ENCODE results near the gene TMEM116. TPM values are rescaled to one million over a fixed set of nuclear protein-coding genes. Genes with fewer than 3 reads are reported as not detected.
"Not testable (repeated sequence)": the region's sequence is repeated elsewhere in the genome, so short reads cannot be mapped to it uniquely, and the experiment has no call there.

TMEM116 gene
- total RNA-seq, 1 donor from 2014 or later, result 17.7 TPM

DNA sequence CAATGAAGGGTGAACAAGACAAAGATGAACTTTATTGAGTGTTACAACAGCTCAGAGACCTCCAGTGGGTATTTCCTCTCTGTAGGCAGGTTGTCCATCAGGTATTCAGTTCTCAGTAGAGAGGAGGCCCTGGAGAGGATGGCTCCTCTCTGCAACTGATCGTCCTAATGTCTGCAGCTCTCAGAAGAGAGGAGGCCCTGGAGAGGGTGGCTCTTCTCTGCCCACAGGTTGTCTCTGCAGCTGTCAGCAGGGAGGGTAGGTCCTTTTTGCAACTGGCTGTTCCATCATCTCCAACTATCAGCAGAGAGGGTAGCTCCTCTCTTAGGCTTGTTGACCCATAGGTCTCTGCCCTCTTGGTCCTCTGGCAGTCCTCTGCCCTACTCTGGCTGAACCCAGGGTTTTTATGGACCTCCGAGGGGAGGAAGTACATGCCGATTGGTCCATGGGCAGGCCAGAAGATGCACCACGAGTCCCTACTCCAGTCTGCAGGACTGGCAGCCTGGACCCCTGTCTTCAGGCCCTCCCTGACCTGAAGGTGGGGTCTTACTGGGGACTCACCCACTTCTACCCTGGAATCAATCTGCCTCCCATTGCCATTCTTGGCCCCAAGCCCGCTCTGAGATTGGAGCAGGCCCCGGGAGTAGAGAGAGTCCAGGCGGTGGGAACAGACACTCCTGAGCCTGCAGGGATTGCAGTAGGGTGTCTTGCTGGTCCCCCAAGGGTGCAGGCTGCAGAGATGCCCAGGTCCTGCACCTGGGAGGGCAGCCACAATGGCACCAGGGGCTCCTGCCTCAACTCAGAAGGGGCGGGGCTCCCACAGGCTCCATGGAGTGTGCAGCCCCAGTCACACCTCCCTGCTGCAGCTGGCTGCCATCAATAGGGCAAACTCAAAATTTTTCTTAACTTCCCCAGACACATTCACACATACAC lies 2.3 kb downstream of the TMEM116 start:
- intact Hi-C loops (cut with DNase I), result no loop called here
- no peak for DNase-seq (ENCODE audit: low spot score)
- ATAC-seq, result no peak

DNA sequence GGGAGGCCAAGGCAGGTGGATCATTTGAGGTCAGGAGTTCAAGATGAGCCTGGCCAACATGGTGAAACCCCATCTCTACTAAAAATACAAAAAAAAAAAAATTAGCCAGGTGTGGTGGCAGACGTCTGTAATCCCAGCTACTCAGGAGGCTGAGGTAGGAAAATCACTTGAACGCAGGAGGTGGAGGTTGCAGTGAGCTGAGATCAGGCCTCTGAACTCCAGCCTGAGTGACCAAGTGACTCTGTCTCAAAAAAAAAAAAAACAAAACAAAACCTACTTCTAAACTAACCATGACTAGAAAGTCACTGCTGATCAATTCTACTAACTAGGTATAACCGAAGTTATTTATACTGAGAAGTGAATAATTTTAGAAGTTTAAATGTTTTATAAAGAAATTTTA lies 3.4 kb downstream of the TMEM116 start:
- intact Hi-C loops (cut with DNase I), result not testable (repeated sequence)

DNA sequence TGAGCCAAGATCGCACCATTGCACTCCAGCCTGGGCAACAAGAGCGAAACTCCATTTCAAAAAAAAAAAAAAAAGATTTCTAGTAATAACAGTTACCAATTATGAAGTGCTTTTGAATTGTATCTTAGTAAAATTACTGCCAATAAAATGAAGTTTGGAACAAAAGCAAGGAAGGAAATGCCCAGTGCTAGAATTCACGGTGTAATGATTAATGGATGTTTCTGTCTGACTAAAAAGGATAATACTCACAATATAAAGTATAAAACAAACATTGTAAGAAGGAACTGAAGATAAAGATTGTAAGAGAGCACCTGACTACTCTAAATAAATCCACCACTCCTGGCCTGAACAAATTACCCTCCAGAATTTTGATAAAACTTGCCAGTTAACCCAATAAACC lies 4.0 kb downstream of the TMEM116 start:
- no peak for DNase-seq (ENCODE audit: low spot score)
- ATAC-seq, result no peak
- intact Hi-C loops (cut with DNase I), result no loop called here

More for the DNA sequence above, 3.4 kb downstream of the TMEM116 start:
- not testable (repeated sequence) for DNase-seq (ENCODE audit: low spot score); ATAC-seq

DNA sequence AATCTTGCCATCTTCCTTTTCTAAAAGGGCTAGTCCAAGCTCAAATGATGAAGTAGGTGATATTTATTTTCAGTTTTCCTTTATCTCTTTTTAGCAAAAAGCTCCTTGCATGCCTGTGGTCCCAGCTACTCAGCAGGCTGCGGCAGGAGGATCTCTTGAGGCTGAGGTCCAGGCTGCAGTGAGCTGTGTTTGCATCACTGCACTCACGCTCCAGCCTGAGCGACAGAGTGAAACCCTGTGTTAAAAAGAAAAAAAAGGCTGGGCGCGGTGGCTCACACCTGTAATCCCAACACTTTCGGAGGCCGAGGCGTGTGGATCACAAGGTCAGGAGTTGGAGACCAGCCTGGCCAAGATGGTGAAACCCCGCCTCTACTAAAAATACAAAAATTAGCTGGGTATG lies 5.0 kb downstream of the TMEM116 start:
- intact Hi-C loops (cut with DNase I), result no loop called here
- no peak for ATAC-seq
- DNase-seq (ENCODE audit: low spot score), result no peak

DNA sequence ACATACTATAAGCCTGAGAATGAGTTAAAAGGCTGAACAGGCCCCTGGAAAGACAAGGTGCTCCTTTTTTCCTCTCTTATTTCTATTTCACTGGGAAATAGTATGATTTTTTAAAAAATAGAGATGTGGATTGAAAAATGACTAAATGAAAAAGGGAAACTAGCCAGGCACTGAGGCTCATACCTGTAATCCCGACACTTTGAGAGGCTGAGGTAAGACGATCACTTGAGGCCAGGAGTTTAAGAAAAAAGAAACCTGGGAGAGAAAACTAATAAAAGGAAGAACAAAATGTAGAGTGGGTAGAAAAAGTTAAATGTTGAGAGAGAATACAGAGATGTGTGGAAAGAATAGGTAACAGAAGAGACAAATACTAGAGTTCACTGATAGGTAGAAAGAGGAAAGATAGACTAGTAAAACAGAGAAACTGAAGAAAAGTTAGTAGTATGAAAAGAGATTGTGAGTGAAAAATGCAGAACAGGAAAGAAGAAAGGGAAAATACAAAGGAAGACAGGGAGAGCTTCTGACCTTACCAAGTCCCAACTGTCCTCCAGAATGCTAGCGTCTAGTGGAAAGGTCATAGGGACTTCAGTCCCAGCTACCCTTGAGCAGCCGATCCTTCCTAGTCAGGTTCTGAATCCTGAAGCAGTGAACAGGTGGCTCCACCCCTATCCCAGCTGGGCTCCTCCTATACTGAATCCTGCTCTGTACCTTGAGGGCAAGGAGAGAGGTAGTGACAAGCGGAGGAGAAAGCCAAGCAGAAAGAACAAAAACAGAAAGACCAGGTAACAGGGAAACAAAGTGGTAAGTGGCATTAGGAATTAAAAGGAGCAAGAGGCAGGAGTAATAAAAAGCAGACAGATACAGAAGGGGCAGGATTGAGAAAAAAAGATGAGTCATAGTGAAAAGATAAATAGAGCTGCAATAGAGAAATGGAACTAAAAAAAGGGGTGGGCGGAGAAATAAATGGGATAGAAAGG lies 7.3 kb downstream of the TMEM116 start:
- no peak for DNase-seq (ENCODE audit: low spot score)
- intact Hi-C loops (cut with DNase I), result no loop called here
- no peak for ATAC-seq

DNA sequence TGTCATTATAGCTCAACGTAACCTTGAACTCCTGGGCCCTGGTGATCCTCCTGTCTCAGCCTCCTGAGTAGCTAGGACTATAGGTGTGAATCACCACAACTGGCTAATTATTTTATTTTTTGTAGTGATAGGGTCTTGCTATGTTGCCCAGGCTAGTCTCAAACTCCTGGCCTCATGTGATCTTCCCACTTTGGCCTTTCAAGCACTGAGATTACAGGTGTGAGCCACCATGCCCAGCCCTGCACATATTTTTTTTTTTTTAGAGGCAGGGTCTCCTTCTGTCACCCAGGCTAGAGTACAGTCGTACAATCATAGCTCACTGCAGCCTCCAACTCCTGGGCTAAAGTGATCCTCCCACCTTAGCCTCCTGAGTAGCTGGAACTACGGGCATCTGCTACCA lies 8.9 kb downstream of the TMEM116 start:
- DNase-seq (ENCODE audit: low spot score) (no peak), ATAC-seq (no peak)
- intact Hi-C loops (cut with DNase I), result no loop called here

DNA sequence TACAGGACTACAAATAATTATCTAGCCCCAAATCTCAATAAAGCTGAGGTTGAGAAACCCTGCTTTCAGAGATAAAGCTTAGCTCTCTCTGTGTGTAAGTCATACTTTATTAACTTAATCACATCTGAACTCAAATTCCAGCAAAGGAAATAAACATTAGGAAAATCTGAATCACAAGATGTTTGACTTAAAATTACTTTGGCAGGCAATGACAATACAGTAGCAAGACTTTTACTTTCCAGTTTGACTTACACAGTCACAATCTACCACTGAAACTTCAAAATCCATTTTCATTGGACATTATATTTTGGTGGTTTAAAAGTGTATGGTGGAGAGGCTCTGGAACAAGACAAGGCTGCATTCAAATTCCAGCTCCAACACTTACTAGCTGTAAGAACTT lies 11.4 kb downstream of the TMEM116 start:
- no peak for DNase-seq (ENCODE audit: low spot score)
- ATAC-seq, result no peak
- intact Hi-C loops (cut with DNase I), result no loop called here

DNA sequence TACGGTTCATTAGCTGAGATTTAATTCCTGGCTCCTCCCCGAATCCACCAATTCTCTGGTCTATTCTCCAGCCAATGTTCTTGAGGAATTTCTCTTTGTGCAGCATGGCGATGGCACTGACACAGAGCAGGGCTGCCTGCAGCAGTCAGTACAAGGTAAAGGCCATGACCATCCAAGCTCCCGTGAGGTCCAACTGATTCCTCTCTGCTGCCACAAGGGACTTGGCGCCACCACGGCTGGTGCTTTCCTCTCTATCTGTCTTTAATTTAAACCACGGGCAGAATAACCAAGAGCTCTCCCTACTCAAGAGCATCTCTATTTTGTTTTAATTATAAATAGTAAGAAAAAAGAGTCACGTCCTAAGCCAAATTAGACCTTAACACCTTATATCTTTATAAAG lies 12.1 kb downstream of the TMEM116 start:
- intact Hi-C loops (cut with DNase I), result no loop called here
- ATAC-seq (no peak), DNase-seq (ENCODE audit: low spot score) (no peak)

DNA sequence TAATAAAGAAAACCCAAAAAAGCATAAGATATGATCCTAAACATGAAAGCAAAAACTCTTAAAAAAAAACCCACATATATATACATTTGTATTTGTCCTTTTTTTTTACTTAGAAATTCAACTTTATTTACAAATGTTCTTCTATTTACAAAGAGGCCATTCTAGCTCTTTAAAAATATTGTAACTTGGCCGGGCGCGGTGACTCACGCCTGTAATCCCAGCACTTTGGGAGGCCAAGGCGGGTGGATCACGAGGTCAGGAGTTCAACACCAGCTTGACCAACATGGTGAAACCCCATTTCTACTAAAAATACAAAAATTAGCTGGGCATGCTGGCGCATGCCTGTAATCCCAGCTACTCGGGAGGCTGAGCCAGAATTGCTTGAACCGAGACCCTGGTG lies 13.8 kb downstream of the TMEM116 start:
- intact Hi-C loops (cut with DNase I); ATAC-seq; DNase-seq (ENCODE audit: low spot score): not testable (repeated sequence)

DNA sequence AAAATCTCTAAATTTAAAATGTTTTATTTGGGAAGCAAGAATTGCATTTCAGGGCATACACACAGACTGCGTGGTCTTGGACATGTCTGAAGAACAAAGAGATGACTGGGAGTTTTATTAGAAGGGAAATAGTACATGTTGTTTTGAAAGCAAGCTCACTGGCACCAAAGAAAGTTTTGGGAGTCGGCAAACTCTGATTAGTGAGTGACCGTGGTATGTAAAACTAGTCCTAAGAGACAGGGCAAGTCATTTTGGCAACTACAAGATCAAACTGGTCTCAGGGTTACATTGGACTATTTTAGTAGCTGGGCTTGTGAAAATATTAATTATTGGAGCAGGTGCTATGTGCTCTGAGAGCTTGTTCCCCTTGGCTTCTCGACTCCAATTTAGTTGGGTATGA lies 14.9 kb downstream of the TMEM116 start:
- ATAC-seq (no peak), DNase-seq (ENCODE audit: low spot score) (no peak)
- intact Hi-C loops (cut with DNase I), result no loop called here

DNA sequence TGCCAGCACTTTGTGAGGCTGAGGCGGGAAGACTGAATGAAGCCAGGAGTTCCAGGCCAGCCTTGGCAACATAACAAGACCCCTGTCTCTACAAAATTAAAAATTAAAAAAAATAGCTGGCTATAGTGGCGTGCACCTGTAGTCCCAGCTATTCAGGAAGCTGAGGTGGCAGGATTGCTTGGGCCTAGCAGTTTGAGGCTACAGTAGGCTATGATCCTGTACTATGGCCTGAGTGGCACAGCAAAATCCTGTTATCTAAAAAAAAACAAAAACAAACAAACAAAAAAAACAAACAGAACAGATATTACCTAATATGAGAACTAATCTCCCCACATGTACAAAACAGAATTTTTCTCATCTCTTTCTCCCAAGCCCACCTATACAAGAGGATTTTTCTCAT lies 15.7 kb downstream of the TMEM116 start:
- intact Hi-C loops (cut with DNase I), result no loop called here
- no peak for ATAC-seq
- DNase-seq (ENCODE audit: low spot score), result no peak

DNA sequence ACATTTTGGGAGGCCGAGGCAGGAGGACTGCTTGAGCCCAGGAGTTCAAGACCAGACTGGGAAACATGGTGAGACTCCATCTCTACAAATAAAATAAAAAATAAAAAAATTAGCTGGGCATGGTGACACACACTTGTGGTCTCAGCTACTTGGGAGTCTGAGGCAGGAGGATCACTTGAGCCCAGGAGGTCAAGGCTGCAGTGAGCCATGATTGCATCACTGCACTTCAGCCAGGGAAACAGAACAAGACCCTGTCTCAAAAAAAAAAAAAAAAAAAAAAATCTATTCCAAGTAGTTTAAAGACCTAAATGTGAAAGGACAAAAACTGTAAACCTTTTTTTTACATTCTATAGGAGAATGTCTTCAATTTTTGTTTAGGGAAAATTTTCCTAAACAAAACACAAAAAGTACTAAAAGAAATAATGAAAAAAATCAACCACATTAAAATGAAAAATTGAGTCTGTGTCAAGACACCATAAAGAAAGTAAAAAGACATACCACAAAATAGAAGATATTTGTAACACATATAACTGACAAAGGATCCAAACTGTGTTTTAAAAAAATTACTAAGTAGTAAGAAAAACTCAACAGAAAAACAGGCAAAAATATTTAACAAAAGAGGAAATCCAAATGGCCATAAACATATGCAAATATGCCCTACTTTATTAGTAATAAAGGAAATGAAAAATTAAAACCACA lies 17.0 kb downstream of the TMEM116 start:
- no peak for DNase-seq (ENCODE audit: low spot score)
- intact Hi-C loops (cut with DNase I), result no loop called here
- ATAC-seq, result no peak

DNA sequence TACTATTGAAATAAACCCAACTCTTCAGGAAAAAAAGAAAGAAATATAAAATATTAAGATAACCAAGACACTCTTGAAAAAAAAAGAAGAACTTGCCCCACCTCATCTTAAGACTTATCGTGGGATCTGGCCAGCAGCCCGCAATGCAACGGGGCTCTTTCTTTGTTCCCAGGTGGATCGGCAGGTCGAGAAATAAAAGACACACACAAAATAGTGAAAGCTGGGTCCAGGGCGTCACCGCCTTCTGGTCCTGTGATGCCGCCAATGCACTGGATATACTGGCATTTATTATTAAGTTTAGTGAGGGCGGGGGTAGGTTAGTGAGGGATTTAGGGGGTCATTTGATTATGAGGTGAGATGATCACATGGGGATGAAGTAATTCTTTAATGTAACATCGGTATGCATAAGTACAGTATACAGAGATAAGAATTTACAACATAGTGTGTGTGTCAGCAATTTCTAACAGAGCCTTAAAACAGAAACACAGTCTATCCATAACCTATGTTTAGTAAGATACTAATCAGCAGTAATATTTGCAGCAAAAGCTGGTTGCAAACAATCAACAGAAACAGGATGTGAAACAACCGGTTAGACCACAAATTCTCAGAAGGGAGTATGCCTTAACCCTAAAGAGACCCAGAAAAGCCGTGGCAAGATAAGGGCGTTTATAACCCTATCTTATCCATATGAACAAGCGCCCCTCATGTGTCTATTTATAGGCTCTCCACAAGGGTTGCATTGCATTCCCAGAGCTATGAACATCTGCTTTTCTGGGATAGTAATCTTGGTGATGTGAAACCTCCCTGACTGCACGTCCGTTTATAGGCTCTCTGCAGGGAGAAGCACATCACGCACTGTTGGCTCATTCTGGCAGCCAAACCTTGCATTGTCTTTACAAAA lies 18.5 kb downstream of the TMEM116 start:
- intact Hi-C loops (cut with DNase I); DNase-seq (ENCODE audit: low spot score); ATAC-seq: not testable (repeated sequence)

DNA sequence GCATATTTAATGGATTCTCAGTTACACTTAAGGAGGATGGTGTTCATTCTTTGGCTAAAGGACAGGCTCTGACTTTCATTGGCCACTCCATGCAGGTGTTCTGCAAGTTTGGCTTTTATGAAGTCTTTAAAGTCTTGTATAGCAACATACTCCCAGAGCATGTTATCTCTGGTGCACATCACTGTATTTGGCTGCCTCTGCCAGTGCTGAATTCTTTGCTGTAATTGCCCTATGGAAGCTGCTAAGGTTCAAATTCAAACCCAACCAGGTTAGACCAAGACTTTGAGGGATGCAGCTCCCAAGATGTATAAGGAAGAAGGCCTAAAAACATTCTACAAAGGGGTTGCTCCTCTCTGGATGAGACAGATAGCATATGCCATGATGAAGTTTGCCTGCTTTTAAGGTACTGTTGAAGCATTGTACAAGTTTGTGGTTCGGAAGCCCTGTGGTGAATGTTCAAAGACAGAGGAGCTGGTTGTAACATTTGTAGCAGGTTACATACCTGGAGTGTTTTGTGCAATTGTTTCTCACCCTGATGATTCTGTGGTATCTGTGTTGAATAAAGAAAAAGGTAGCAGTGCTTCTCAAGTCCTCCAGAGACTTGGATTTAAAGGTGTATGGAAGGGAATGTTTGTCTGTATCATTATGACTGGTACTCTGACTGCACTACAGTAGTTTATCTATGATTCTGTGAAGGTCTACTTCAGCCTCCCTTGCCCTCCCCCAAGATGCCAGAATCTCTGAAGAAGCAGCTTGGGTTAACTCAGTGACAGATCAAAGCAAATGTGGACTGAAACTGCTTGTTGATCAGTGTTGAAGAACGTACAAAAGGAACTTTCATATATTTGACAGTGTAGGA lies 19.4 kb downstream of the TMEM116 start:
- intact Hi-C loops (cut with DNase I), result no loop called here
- DNase-seq (ENCODE audit: low spot score), result no peak
- ATAC-seq, result no peak

DNA sequence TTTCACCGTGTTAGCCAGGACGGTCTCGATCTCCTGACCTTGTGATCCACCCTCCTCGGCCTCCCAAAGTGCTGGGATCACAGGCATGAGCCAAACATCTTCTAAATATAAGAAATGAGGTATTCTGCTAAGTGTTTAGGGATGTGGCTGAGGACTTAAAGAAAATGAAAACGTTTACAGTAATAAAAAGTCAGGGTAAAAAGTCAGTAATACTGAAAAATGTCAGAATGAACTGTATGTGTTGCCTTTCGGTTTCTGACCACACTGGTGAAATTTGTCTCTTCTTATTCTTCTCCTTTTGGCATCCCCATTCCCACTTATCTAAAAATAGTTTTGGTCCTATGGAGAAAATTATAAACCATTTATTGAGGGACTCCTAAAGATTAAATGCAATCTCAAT lies 20.5 kb downstream of the TMEM116 start:
- intact Hi-C loops (cut with DNase I), result no loop called here
- ATAC-seq (no peak), DNase-seq (ENCODE audit: low spot score) (no peak)

DNA sequence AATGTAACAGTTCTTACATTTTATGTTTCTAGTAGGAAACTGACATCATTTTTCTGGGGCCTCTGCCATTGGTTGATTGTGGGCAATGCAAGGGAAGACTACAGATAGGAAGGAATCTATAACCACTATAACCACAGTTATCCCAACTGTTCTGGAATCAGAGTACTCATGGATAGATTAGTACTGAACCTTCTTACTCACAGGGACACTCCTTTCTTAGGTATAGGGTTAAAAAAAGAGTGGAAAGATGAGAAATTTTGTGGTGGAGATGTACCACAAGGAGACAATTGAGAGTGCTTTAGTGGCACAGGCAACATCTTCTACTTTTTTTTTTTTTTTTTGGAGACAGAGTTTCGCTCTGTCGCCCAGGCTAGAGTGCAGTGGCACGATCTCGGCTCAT lies 21.0 kb downstream of the TMEM116 start:
- ATAC-seq, result no peak
- intact Hi-C loops (cut with DNase I), result no loop called here
- DNase-seq (ENCODE audit: low spot score), result no peak

DNA sequence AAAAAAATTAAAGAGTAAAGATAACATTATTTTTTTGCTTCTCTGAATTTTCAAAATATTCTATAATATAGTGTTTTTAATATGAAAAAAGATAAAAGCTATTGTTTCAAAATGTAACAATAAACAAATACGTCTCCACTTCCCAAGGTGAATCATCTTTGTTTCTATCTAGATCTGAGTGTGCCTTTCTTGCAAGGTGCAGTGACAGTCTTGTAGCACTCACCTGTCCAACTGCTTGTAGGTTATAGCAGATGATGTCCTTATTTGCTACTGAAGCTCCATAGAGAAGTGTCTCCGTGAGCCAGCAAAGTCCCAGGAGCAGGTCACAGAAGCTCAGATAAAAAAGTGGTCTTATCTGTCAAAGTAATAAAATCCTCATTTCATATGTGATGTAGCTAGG lies 21.4 kb downstream of the TMEM116 start:
- DNase-seq (ENCODE audit: low spot score) (no peak), ATAC-seq (no peak)
- intact Hi-C loops (cut with DNase I), result no loop called here

All from sciatic nerve (tissue), 2 donors.